AG04450 (cell line): Measurements from ENCODE around the gene PRRC2A. TPM values are rescaled to one million over a fixed set of nuclear protein-coding genes. Genes with fewer than 3 reads are reported as not detected.

Experiments
- CTCF ChIA-PET: fragments of 300-600, 350-600 bp; formaldehyde crosslinking; extraction: SDS; loops from one replicate; lab custom pipeline; 2022; ENCODE audit warnings: antibody characterized with exemption, inconsistent platforms; lab: Charles Lee
- POLR2A ChIA-PET: fragments of 350-600 bp; formaldehyde crosslinking; extraction: SDS; loops from one replicate; lab custom pipeline; 2021; ENCODE audit warnings: antibody characterized with exemption, inconsistent platforms; lab: Yijun Ruan, JAX
- DNase-seq: peaks from one replicate; pipeline ENCODE4 v3.0.0-alpha.2; 2011; ENCODE audit warnings: low read depth, low spot score
- H3K27ac ChIP-seq: one replicate; pipeline ENCODE4 v1.5.1; 2012; ENCODE audit warnings: low read depth, low read length, control low read depth
- H3K27me3 ChIP-seq: one replicate; pipeline ENCODE4 v1.6.0; 2012; ENCODE audit warnings: low read length; ENCODE audit not compliant: control insufficient read depth, insufficient read depth
- H3K4me3 ChIP-seq: 2 replicates; pipeline ENCODE4 v1.5.1; 2011; ENCODE audit warnings: mild to moderate bottlenecking, low read depth, low read length, control low read depth
- H3K9me3 ChIP-seq: 2 replicates; pipeline ENCODE4 v1.5.1; 2012; ENCODE audit warnings: low read length; ENCODE audit not compliant: control insufficient read depth, insufficient read depth
- CTCF ChIP-seq: IDR thresholded peaks from 2 replicates; pipeline ENCODE4 v1.5.1; 2011; ENCODE audit warnings: low read depth, low read length, control low read depth, inconsistent platforms
- polyA plus RNA-seq: library from polyadenylated mRNA; depleted of rRNA; stranded (reverse); fragments of >200 nt; gene quantifications from 2 replicates; pipeline ENCODE4 v1.2.3, GENCODE V29; 2011

The PRRC2A gene
- polyA plus RNA-seq, 1 experiment = 24.8 TPM

GRCh38 chr6:31631209-31631608, 10.7 kb downstream of the PRRC2A start:
- POLR2A ChIA-PET = no interaction called here
- DNase-seq = no peak
- Histone ChIP-seq H3K4me3 (no peak overlapping the region), H3K27ac (no peak overlapping the region), H3K27me3 (no peaks in the 10 kb centered on the region), H3K9me3 (no peaks in the 10 kb centered on the region)
- TF ChIP-seq CTCF = no peak
- CTCF ChIA-PET = no interaction called here

DNA sequence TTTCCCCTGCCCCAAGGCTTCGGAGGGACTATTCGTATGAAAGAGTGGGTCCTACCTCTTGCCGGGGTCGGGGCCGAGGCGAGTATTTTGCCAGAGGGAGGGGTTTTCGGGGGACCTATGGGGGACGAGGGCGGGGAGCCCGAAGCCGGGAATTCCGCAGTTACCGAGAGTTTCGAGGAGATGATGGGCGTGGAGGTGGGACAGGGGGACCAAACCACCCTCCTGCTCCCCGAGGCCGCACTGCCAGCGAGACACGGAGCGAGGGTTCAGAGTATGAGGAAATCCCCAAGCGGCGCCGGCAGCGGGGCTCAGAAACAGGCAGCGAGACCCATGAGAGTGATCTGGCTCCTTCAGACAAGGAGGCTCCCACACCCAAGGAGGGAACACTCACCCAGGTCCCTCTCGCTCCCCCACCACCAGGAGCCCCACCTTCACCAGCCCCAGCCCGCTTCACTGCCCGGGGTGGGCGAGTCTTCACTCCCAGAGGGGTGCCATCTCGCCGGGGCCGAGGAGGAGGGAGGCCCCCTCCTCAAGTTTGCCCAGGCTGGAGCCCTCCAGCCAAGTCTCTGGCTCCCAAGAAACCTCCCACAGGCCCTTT, 11.3 kb downstream of the PRRC2A start:
- H3K27me3 ChIP-seq = no peaks in the 10 kb centered on the region
- no peak for DNase-seq
- TF ChIP-seq CTCF = no peak
- no peak overlapping the region for H3K4me3 ChIP-seq
- POLR2A ChIA-PET = no interaction called here
- CTCF ChIA-PET = no interaction called here
- no peak overlapping the region for H3K27ac ChIP-seq
- no peaks in the 10 kb centered on the region for H3K9me3 ChIP-seq

GRCh38 chr6:31632279-31632946, 11.9 kb downstream of the PRRC2A start:
- ChIA-PET POLR2A (no interaction called here), CTCF (no interaction called here)
- no peak overlapping the region for H3K27ac ChIP-seq
- no peaks in the 10 kb centered on the region for H3K27me3 ChIP-seq
- no peaks in the 10 kb centered on the region for H3K9me3 ChIP-seq
- TF ChIP-seq CTCF = no peak
- DNase-seq = no peak
- no peak overlapping the region for H3K4me3 ChIP-seq

- H3K27ac ChIP-seq = no peak overlapping the region
- no peak for TF ChIP-seq CTCF
- no peak overlapping the region for H3K4me3 ChIP-seq
- no peak for DNase-seq
- H3K27me3 ChIP-seq = no peaks in the 10 kb centered on the region
- ChIA-PET POLR2A (no interaction called here), CTCF (no interaction called here)
- no peaks in the 10 kb centered on the region for H3K9me3 ChIP-seq
These were observed 12.9 kb downstream of the PRRC2A start for GRCh38 chr6:31633447-31633846.

GRCh38 chr6:31634131-31634530, 13.6 kb downstream of the PRRC2A start:
- Histone ChIP-seq H3K4me3 (no peak overlapping the region), H3K27ac (no peak overlapping the region), H3K9me3 (no peaks in the 10 kb centered on the region), H3K27me3 (no peaks in the 10 kb centered on the region)
- no peak for DNase-seq
- CTCF ChIA-PET = interaction anchor here (1.4 kb wide), 1 partner anchor 11 kb away, joined by 4 read pairs; no protein-coding TSS in a partner anchor
- POLR2A ChIA-PET = interaction anchor here (0.7 to 1.1 kb wide), 2 partner anchors 10 to 31 kb away, joined by 3 to 4 read pairs; partner anchors contain the start of gene GPANK1
- no peak for TF ChIP-seq CTCF
